Hair follicular keratinocyte (primary cell): ENCODE results near the gene POTEJ. TPM values are rescaled to one million over a fixed set of nuclear protein-coding genes. Genes with fewer than 3 reads are reported as not detected.

Experiments used
- total RNA-seq: library from RNA; depleted of rRNA; stranded (reverse); fragments of >200 nt; gene quantifications from 2 replicates; pipeline ENCODE4 v1.2.3, GENCODE V29; 2015

Gene POTEJ
- total RNA-seq = not detected in 2 replicates

DNA sequence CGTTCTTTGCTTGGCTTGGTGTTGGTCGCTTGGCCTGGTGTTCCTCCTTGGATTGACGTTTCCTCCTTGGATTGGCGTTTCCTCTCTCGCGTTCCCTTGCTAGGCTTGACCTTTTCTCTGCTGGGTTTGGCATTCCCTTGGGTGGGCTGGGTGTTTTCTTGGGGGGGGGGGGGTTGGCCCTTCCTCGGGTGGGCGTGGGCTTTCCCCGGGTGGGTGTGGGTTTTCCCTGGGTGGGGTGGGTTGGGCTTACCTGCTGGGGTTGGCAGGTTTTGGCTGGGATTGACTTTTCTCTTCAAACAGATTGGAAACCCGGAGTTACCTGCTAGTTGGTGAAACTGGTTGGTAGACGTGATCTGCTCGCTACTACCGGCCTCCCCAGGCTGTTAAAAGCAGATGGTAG is at the start of gene POTEJ:
Gene POTEJ, plus strand, starts transcription at position 301 of the 400 bp plus-strand sequence. Its CDS starts 93 bp downstream, at position 394.

DNA sequence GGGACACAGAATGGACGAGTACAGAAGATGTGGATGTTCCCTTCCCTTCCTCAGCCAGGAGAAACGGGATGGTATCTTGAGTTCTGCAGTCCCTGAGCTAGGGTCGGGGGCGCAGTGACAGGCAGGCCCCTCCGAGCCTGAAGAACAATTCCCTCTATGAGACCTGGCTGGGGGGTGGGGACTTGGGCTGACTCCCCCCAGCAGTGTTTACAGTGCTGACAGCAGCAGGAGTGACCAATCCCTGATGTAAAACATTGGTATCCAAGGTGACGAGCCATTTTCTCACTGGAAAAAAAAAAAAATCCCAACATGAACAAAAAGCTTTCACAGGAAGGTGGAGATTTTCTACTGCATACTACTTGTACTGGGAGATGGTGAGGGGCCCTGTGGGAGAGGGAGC is 11.8 kb upstream of the POTEJ start, which contains the start of gene CFC1:
Gene CFC1, minus strand, starts transcription at position 183 of the 400 bp plus-strand sequence. CDS start 288 bp downstream, outside the sequence.

Other genes with a start within 250 kb of the POTEJ start
- not detected in 2 replicates for gene POTEI, start 102.1 kb upstream of the POTEJ start, total RNA-seq
- gene CFC1B, start 90.2 kb upstream of the POTEJ start, total RNA-seq = not detected in 2 replicates
- gene CFC1, start 11.9 kb upstream of the POTEJ start, total RNA-seq = not detected in 2 replicates
- not detected in 2 replicates for gene GPR148, start 117.6 kb downstream of the POTEJ start, total RNA-seq
- not detected in 2 replicates for gene AMER3, start 144.1 kb downstream of the POTEJ start, total RNA-seq
- 34.5 and 36.1 TPM in 2 replicates for gene ARHGEF4, start 225.5 kb downstream of the POTEJ start, total RNA-seq